Mucosa of descending colon (tissue), 3 donors: ENCODE results near the gene CAMSAP3. TPM values are rescaled to one million over a fixed set of nuclear protein-coding genes. Genes with fewer than 3 reads are reported as not detected.

Experiments used
- ATAC-seq: fragments of 200-7000 bp; cut with Tn5 transposase; one replicate; pipeline ENCODE4 v1.9.1; 2020; ENCODE audit warnings: mild to moderate bottlenecking, moderate library complexity
- DNase-seq, 3 donors: peaks; one replicate each; pipeline ENCODE4 v3.0.0-alpha.2; 2020
- H3K36me3 ChIP-seq: fragments of 200-600 bp; one replicate; pipeline ENCODE4 v1.8.0; 2021; ENCODE audit warnings: low read depth, mild to moderate bottlenecking
- H3K4me1 ChIP-seq: fragments of 200-600 bp; one replicate; pipeline ENCODE4 v1.8.0; 2021; ENCODE audit warnings: low read depth, mild to moderate bottlenecking
- H3K4me3 ChIP-seq: fragments of 200-600 bp; one replicate; pipeline ENCODE4 v1.8.0; 2021; ENCODE audit warnings: mild to moderate bottlenecking
- H3K9me3 ChIP-seq: fragments of 200-600 bp; one replicate; pipeline ENCODE4 v1.8.0; 2021; ENCODE audit warnings: mild to moderate bottlenecking
- CTCF ChIP-seq: fragments of 200-600 bp; IDR thresholded peaks from one replicate; pipeline ENCODE4 v1.8.0; 2022; ENCODE audit warnings: antibody characterized with exemption, mild to moderate bottlenecking
- intact Hi-C, 2 donors: fragments of 100-400 bp; cut with DNase I in 1 of 2; cut with micrococcal nuclease in 1 of 2; formaldehyde crosslinking; loops; one replicate each; pipeline versions ENCODE4 v1.11.0 to v1.11.1; 2022; cut with DNase I, micrococcal nuclease
- total RNA-seq, 3 donors: library from RNA; stranded (reverse); fragmentation: NEBNext Ultra II Directional in 2 of 3; extraction: Animal tissue kit (Norgen Biotek cat#: 25700) in 2 of 3; gene quantifications; one replicate each; pipeline versions ENCODE4 v1.2.1 to v1.2.4, GENCODE V29; 2021 to 2023
- donor health status: DM: no; HTN: no; CAD: no; lungs with moderate emphysema.
- donor health status: DM: no; HTN: no; CAD: no.
- donor health status: DM: no; HTN: yes; CAD: no.

Gene CAMSAP3
- total RNA-seq, 3 donors from 2014 or later = 25.3 to 60.5 (median 41.2) TPM

GRCh38 chr19:7650148-7650547 lies 54.5 kb downstream of the CAMSAP3 start:
- Histone ChIP-seq H3K4me1 (peaks cover 4% of the 10 kb centered on the region), H3K9me3 (no peaks in the 10 kb centered on the region), H3K4me3 (no peak overlapping the region), H3K36me3 (no peaks in the 10 kb centered on the region)
- no peak for TF ChIP-seq CTCF
- intact Hi-C loops = no loop called here
- DNase-seq = no peak
- ATAC-seq = no peak

GRCh38 chr19:7652061-7652641 lies 56.5 kb downstream of the CAMSAP3 start:
- ATAC-seq = peak; percentile 93
- Histone ChIP-seq H3K9me3 (no peaks in the 10 kb centered on the region), H3K36me3 (no peaks in the 10 kb centered on the region), H3K4me1 (peaks cover 4% of the 10 kb centered on the region), H3K4me3 (no peak overlapping the region)
- peak; percentile 99 for TF ChIP-seq CTCF
- intact Hi-C loops = no loop called here
- peak; percentile 87 to 92 (median 87) for DNase-seq

- ATAC-seq (no peak), DNase-seq (no peak)
- no peak overlapping the region for H3K4me3 ChIP-seq
- H3K9me3 ChIP-seq = no peaks in the 10 kb centered on the region
- intact Hi-C loops = no loop called here
- no peak for TF ChIP-seq CTCF
- no peaks in the 10 kb centered on the region for H3K36me3 ChIP-seq
- H3K4me1 ChIP-seq = peaks cover 4% of the 10 kb centered on the region
Measured at GRCh38 chr19:7654401-7654800, 58.7 kb downstream of the CAMSAP3 start.

GRCh38 chr19:7655581-7655980 lies 59.9 kb downstream of the CAMSAP3 start:
- ATAC-seq (no peak), DNase-seq (no peak)
- Histone ChIP-seq H3K4me1 (peaks cover 4% of the 10 kb centered on the region), H3K4me3 (no peak overlapping the region), H3K36me3 (no peaks in the 10 kb centered on the region), H3K9me3 (no peaks in the 10 kb centered on the region)
- no peak for TF ChIP-seq CTCF
- intact Hi-C loops = no loop called here

- Histone ChIP-seq H3K36me3 (no peaks in the 10 kb centered on the region), H3K4me3 (no peak overlapping the region), H3K4me1 (peaks cover 2% of the 10 kb centered on the region), H3K9me3 (no peaks in the 10 kb centered on the region)
- no peak for TF ChIP-seq CTCF
- DNase-seq (no peak), ATAC-seq (peak; percentile 16)
- intact Hi-C loops = no loop called here
Measured at GRCh38 chr19:7657131-7657751, 61.6 kb downstream of the CAMSAP3 start.
